Esophagus squamous epithelium (tissue), 5 donors: ENCODE results near the gene EPHA2. TPM values are rescaled to one million over a fixed set of nuclear protein-coding genes. Genes with fewer than 3 reads are reported as not detected.

ENCODE experiments used
- DNase-seq: peaks from one replicate; lab custom pipeline; 2025; lab: John Stamatoyannopoulos, UW
- H3K27ac ChIP-seq, 4 donors: fragments of 200-600 bp; sonication (generic); one replicate each; pipeline ENCODE4 v1.5.1; 2016 to 2019; ENCODE audit warnings: mild to moderate bottlenecking in 1 of 4
- H3K27me3 ChIP-seq, 4 donors: fragments of 200-600 bp; sonication (generic); 1 replicate in 3 of 4; 2 replicates in 1 of 4; pipeline versions ENCODE4 v1.5.1 to v1.6.0; 2017 to 2021; ENCODE audit warnings: antibody characterized with exemption in 1 of 4
- H3K36me3 ChIP-seq, 3 donors: fragments of 200-600 bp; sonication (generic); one replicate each; pipeline ENCODE4 v1.5.1; 2016 to 2019
- H3K4me1 ChIP-seq, 3 donors: fragments of 200-600 bp; sonication (generic); one replicate each; pipeline ENCODE4 v1.5.1; 2017 to 2019
- H3K4me3 ChIP-seq, 4 donors: fragments of 200-600 bp; sonication (generic); 1 replicate in 3 of 4; 2 replicates in 1 of 4; pipeline ENCODE4 v1.5.1; 2016 to 2019; ENCODE audit warnings: mild to moderate bottlenecking in 2 of 4, moderate library complexity in 1 of 4
- H3K9me3 ChIP-seq, 3 donors: fragments of 200-600 bp; sonication (generic); one replicate each; pipeline ENCODE4 v1.5.1; 2016 to 2019
- POLR2A ChIP-seq, 4 donors: fragments of 450-650 bp; IDR thresholded peaks; one replicate each; pipeline ENCODE4 v1.6.1; 2017; ENCODE audit warnings: antibody characterized with exemption in 4 of 4, mild to moderate bottlenecking in 4 of 4, moderate library complexity in 3 of 4
- WGBS, 2 donors: methylation state at CpG; one replicate each; pipeline ENCODE4 v1.1.5; 2018; 5-methylcytosine and 5-hydroxymethylcytosine counted together
- intact Hi-C: fragments of 100-400 bp; cut with DNase I; formaldehyde crosslinking; loops from one replicate; pipeline ENCODE4 v1.15.0; 2022
- total RNA-seq, 4 donors: library from RNA; depleted of rRNA; stranded (reverse); fragments of >200 nt; gene quantifications; one replicate each; pipeline ENCODE4 v1.1.0, GENCODE V29; 2016
- TF ChIP-seq, protein P1 (sequence below), 6 experiments: fragments of 450-650 bp in 4 of 6; fragments of 200-600 bp in 2 of 6; sonication (generic) in 2 of 6; IDR thresholded peaks; one replicate each; pipeline ENCODE4 v1.5.1; 2016 to 2019; ENCODE audit warnings: antibody characterized with exemption in 6 of 6, mild to moderate bottlenecking in 4 of 6, moderate library complexity in 4 of 6
- donor health status: DM: yes; HTN: yes; CAD: no.

The EPHA2 gene
- total RNA-seq, 4 donors from 2014 or later, result 87.5 to 225 (median 137) TPM

DNA sequence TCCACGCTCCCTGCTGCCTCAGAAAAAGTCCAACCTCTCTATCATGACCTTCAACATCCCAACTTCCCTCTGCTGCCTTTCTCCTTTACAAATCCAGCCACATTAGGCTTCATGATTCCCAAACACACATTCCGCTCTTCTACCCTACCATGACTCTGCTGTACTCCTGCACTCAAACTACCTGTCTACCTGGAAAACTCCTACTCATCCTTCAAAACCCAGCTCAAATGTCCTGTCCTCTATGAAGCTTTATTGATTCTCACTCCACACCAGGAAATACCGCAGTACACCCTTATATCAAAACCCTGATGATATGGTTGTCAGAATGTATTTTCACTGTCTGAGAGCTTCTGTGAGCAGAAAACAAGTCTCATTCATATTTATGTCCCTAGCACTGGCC is 47.7 kb upstream of the EPHA2 start:
- Histone ChIP-seq H3K4me1 (peaks cover 20 to 34% (median 21%) of the 10 kb centered on the region in 3 donors), H3K27ac (no peak overlapping the region), H3K9me3 (no peaks in the 10 kb centered on the region), H3K4me3 (no peak overlapping the region), H3K36me3 (peaks cover 0 to 64% (median 8%) of the 10 kb centered on the region in 3 donors), H3K27me3 (no peaks in the 10 kb centered on the region)
- WGBS, 2 donors, result 67 to 86% methylated on average over 3 of the region's 3 CpGs
- TF ChIP-seq, protein P1, sequence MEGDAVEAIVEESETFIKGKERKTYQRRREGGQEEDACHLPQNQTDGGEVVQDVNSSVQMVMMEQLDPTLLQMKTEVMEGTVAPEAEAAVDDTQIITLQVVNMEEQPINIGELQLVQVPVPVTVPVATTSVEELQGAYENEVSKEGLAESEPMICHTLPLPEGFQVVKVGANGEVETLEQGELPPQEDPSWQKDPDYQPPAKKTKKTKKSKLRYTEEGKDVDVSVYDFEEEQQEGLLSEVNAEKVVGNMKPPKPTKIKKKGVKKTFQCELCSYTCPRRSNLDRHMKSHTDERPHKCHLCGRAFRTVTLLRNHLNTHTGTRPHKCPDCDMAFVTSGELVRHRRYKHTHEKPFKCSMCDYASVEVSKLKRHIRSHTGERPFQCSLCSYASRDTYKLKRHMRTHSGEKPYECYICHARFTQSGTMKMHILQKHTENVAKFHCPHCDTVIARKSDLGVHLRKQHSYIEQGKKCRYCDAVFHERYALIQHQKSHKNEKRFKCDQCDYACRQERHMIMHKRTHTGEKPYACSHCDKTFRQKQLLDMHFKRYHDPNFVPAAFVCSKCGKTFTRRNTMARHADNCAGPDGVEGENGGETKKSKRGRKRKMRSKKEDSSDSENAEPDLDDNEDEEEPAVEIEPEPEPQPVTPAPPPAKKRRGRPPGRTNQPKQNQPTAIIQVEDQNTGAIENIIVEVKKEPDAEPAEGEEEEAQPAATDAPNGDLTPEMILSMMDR (IDR thresholded peaks at IDR 0.05), result no peak
- no peak for TF ChIP-seq POLR2A (IDR thresholded peaks at IDR 0.05)
- no peak for DNase-seq
- intact Hi-C loops, result no loop called here

DNA sequence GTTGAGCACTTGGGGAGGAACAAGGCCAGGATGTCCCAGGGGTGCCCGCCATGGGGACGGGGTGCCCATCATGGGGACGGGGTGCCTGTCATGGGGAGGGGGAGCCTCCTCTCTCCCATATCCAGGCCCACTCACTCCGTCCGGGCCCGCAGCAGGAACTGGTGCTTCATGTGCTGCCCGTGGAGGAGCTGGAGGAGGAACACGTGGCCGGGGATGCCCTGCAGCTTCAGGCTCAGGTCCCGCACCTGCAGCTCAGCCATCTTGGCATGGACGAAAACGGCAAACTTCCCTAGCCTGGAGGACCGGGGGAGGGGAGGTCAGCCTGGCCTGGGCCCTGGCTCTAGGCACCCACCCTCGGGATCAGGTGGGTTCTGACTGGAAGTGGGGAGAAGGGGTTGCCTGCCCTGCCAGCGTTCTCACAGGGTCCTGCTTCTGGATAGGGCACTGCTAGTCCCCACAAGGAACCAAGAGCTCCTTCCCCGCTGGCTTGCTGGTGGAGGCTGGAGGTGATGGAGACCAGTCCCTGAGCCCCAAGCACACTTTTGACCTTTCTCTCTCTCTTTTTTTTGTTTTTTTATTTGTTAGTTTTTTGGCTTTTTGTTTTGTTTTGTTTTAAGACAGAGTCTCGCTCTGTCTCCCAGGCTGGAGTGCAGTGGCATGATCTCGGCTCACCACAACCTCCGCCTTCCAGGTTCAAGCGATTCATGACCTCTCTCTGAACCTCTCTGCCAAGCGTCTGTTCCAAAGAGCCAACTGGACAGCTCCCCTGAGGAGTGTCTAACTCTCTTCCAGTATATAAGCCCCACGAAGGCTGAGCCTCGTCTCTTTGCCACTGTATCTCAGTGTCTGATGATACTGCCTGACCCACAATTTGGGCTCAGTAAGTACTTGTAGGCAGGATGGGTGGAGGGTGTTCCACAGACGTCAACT is 46.7 kb upstream of the EPHA2 start:
- no peak for TF ChIP-seq POLR2A (IDR thresholded peaks at IDR 0.05)
- TF ChIP-seq, protein P1 (IDR thresholded peaks at IDR 0.05), result no peak
- Histone ChIP-seq H3K27me3 (no peaks in the 10 kb centered on the region), H3K27ac (no peak overlapping the region), H3K36me3 (peaks cover 0 to 74% (median 8%) of the 10 kb centered on the region in 3 donors), H3K4me1 (peaks cover 10 to 24% (median 11%) of the 10 kb centered on the region in 3 donors), H3K9me3 (no peaks in the 10 kb centered on the region), H3K4me3 (no peak overlapping the region)
- DNase-seq, result no peak
- intact Hi-C loops, result no loop called here
- 92 to 95% methylated on average over 10 of the region's 24 CpGs for WGBS, 2 donors

DNA sequence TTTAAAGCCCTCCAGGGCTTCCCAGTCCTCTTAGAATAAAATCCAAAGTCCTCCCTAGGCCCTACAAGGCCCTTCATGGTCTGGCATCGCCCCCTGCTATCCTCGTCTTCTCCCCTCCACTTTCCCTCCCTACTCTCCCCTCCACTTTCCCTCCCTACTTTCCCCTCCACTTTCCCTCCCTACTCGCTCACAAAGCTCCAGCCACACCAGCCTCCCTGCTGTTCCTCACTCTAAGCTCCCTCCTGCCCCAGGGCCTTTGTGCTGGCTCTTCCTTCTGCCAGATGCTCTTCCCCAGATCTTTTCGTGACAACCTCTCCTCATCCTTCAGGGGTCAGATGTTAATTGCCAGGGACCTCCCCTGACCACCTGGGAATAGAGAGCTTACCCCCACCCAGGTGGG is 43.8 kb upstream of the EPHA2 start:
- Histone ChIP-seq H3K9me3 (no peaks in the 10 kb centered on the region), H3K27ac (no peak overlapping the region), H3K4me3 (no peak overlapping the region), H3K4me1 (no peaks in the 10 kb centered on the region), H3K36me3 (peaks cover 0 to 72% (median 1%) of the 10 kb centered on the region in 3 donors), H3K27me3 (no peaks in the 10 kb centered on the region)
- TF ChIP-seq POLR2A (IDR thresholded peaks at IDR 0.05), result no peak
- TF ChIP-seq, protein P1 (IDR thresholded peaks at IDR 0.05), result no peak
- intact Hi-C loops, result loop anchor here (10.0 kb wide), 1 partner anchor 165 kb away; the partner anchor contains the start of gene SZRD1
- 77 to 79% methylated on average over 4 of the region's 4 CpGs for WGBS, 2 donors
- DNase-seq, result no peak

DNA sequence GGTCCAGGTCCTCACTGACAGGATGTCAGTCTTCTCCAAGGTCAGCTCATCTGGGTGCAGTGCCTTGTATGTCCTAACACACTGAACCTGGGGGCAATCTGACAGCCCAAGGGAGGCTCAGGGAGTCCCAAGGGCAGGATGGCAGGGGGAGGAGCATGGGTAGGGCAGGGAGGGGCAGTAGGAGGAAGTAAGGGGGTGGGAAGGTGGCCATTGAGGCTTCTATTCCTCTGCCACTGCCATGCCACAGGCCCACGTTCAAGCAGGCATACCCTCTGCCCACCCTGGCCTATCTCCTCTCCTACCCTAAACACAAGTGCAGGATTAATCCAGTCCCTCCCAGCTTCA is 43.3 kb upstream of the EPHA2 start:
- H3K36me3 ChIP-seq, result peaks cover 0 to 66% (median 0%) of the 10 kb centered on the region in 3 donors
- WGBS, 2 donors, result no CpG with 5 or more reads among the region's 1 CpG
- intact Hi-C loops, result loop anchor here (10.0 kb wide), 1 partner anchor 166 kb away; the partner anchor contains the start of gene SZRD1
- no peak overlapping the region for H3K4me3 ChIP-seq
- H3K27ac ChIP-seq, result no peak overlapping the region
- TF ChIP-seq, protein P1 (IDR thresholded peaks at IDR 0.05), result no peak
- no peak for TF ChIP-seq POLR2A (IDR thresholded peaks at IDR 0.05)
- no peaks in the 10 kb centered on the region for H3K27me3 ChIP-seq
- no peaks in the 10 kb centered on the region for H3K4me1 ChIP-seq
- no peak for DNase-seq
- H3K9me3 ChIP-seq, result no peaks in the 10 kb centered on the region
